Measurements from ENCODE around the gene ATP8B3. TPM values are rescaled to one million over a fixed set of nuclear protein-coding genes. Genes with fewer than 3 reads are reported as not detected.

ATP8B3 gene
- total and polyA plus RNA-seq, 9 of the 15 experiments (the other 6 are each of a cell fraction or from before 2014, with no cell fraction given): 1.2 to 12.3 (median 3.8) TPM

DNA sequence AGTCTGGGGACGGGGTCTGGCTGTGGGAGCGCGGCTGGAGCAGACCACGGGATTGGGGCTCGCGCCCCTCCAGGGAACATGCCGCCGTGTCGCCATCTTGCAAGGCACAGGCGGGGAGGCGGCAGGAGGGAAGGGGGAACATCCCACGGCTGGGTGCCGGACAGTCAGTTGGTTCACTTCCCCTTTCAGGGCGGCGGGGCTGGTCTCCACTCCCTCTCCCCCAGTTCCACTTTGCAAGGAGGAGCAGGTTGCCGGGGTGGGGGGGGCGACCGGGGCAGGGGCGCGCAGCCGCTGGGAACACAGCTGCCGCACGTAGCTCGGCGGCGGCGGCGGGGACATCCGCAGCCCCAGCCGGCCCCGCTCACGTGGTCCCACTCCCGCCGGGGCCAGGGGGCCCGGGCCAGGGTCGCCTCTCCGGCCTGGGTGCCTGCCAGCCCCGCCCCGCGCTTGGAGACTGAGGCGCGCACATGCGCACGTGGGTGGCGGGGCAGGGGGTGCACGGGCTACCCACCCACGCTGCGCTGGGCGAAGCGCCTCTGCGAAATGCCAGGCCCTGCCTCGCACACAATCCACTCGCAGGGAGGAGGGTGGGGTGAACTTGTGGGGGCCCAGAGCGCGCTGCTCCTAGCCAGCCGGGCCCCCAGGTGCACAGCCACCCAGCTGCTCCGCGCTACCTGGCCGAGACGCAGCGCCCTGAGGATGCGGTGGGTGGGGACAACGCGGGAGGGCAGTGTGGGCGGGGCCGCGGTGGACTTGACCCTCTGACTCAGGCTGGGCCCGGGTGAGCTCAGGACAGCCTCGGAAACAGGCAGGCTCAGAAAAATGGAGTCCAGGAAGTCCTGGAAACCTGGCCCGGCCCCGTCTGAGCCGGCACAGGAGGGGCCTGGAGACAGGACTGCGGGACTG lies 44.9 kb upstream of the ATP8B3 start (continued):
- TF ChIP-seq ZNF407 (IDR thresholded peaks at IDR 0.05; ENCODE audit: low read depth): no peak
- peak; percentile 79 for TF ChIP-seq POLR2G (IDR thresholded peaks at IDR 0.05; ENCODE audit: low read depth, low read length)
- peak; percentile 12; the same call in 1 of the 2 replicates for TF ChIP-seq NFE2 (IDR thresholded peaks at IDR 0.05; ENCODE audit: low read depth)
- peak; percentile 18; the same call in 1 of the 2 replicates for TF ChIP-seq TEAD4 (IDR thresholded peaks at IDR 0.05; ENCODE audit: low read length)
- no peak for TF ChIP-seq TEAD4 (CRISPR knock-in tag; IDR thresholded peaks at IDR 0.05; ENCODE audit: borderline replicate concordance)
- TF ChIP-seq, protein P1, sequence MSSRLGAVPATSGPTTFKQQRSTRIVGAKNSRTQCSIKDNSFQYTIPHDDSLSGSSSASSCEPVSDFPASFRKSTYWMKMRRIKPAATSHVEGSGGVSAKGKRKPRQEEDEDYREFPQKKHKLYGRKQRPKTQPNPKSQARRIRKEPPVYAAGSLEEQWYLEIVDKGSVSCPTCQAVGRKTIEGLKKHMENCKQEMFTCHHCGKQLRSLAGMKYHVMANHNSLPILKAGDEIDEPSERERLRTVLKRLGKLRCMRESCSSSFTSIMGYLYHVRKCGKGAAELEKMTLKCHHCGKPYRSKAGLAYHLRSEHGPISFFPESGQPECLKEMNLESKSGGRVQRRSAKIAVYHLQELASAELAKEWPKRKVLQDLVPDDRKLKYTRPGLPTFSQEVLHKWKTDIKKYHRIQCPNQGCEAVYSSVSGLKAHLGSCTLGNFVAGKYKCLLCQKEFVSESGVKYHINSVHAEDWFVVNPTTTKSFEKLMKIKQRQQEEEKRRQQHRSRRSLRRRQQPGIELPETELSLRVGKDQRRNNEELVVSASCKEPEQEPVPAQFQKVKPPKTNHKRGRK (tag; IDR thresholded peaks at IDR 0.05): no peak
- TF ChIP-seq, protein P2, sequence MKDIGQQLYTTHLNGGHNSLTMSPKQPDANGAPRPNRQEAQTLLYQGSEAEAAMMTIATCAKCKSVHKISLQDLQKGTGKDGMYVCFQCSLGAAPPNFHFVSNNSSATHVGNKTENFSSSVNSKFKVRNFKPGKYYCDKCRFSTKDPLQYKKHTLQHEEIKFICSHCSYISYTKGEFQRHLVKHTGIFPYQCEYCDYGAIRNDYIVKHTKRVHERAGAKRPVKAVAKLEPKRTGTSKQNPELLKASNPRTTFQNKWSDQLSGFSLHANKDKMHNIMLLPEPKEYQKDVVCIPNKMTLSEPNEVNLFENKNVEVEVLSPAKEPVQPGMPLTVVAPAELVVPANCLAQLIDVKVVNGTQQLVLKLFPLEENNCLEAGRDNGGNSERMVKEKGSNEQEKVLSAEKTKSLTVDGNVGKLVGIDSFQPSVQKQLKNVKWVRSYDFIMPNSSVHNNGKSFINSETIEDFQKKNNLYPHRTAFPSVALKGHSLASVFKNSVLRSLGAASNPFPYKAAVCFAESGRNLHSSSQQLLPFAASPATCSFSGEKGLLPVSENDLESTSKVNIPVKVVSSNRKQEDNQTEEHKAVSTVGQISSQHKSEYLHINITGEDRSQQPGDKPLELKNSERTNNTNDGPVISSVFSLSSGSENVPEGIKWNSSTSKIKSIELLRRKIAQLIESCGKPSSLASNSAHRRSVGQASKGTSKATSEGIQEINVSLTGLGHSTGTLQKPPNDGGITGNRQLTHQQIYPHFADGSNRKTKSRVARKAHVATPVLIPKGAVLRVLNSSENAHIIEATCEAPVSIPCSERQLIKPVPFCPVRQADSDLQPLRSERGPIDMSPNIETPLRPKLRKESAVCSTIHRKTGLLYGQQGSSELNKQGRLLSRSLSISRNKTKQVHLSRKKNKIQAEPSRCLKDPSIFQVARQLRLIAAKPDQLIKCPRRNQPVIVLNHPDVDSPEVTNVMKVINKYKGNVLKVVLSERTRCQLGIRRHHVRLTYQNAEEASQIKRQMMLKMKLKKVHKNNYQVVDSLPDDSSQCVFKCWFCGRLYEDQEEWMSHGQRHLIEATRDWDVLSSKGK (CRISPR knock-in tag; IDR thresholded peaks at IDR 0.05): no peak
- no peak for TF ChIP-seq U2AF1 (optimal IDR thresholded peaks at IDR 0.05; ENCODE audit: low read depth, low read length)
- peak; percentile 88; the same call in 1 of the 2 replicates for TF ChIP-seq ZBTB2 (IDR thresholded peaks at IDR 0.05)
- TF ChIP-seq KAT8 (IDR thresholded peaks at IDR 0.05; ENCODE audit: low read depth): no peak
- peak; percentile 79 for TF ChIP-seq CCNT2 (IDR thresholded peaks at IDR 0.05; ENCODE audit: borderline replicate concordance, extremely low read depth, insufficient read length, low read depth, low read length)
